NCI-H526 (cell line): Measurements from ENCODE around the gene SPAG17.

Source experiments
- DNase-seq, 2 experiments: peaks; one replicate each; lab custom pipeline; 2025; lab: John Stamatoyannopoulos, UW

The SPAG17 gene

GRCh38 chr1:118160806-118161205, 24.2 kb downstream of the SPAG17 start:
- no peak for DNase-seq

- DNase-seq = no peak
Measured at GRCh38 chr1:118159569-118159968, 25.5 kb downstream of the SPAG17 start.

- DNase-seq = no peak
Measured at GRCh38 chr1:118158924-118159323, 26.1 kb downstream of the SPAG17 start.

GRCh38 chr1:118157506-118157905, 27.5 kb downstream of the SPAG17 start:
- DNase-seq = no peak

GRCh38 chr1:118155106-118155505, 29.9 kb downstream of the SPAG17 start:
- no peak for DNase-seq

GRCh38 chr1:118154220-118154619, 30.8 kb downstream of the SPAG17 start:
- peak in 1 of 2 experiments; percentile 48 for DNase-seq

GRCh38 chr1:118151312-118151937, 33.6 kb downstream of the SPAG17 start:
- DNase-seq = peak in 1 of 2 experiments; percentile 69

- DNase-seq = no peak
Measured at GRCh38 chr1:118149799-118150198, 35.2 kb downstream of the SPAG17 start.

- no peak for DNase-seq
Measured at GRCh38 chr1:118148034-118148433, 37.0 kb downstream of the SPAG17 start.

- no peak for DNase-seq
Measured at GRCh38 chr1:118147522-118147921, 37.5 kb downstream of the SPAG17 start.

- no peak for DNase-seq
Measured at GRCh38 chr1:118145721-118146120, 39.3 kb downstream of the SPAG17 start.

GRCh38 chr1:118144684-118145083, 40.3 kb downstream of the SPAG17 start:
- DNase-seq = no peak

- DNase-seq = no peak
Measured at GRCh38 chr1:118143831-118144230, 41.2 kb downstream of the SPAG17 start.

- DNase-seq = no peak
Measured at GRCh38 chr1:118143121-118143520, 41.9 kb downstream of the SPAG17 start.

GRCh38 chr1:118142546-118142945, 42.5 kb downstream of the SPAG17 start:
- no peak for DNase-seq

- DNase-seq = no peak
Measured at GRCh38 chr1:118137900-118138299, 47.1 kb downstream of the SPAG17 start.

GRCh38 chr1:118136187-118136941, 48.7 kb downstream of the SPAG17 start:
- DNase-seq = no peak

- DNase-seq = no peak
Measured at GRCh38 chr1:118132000-118132399, 53.0 kb downstream of the SPAG17 start.

- no peak for DNase-seq
Measured at GRCh38 chr1:118128761-118129160, 56.3 kb downstream of the SPAG17 start.

- DNase-seq = no peak
Measured at GRCh38 chr1:118124064-118124463, 61.0 kb downstream of the SPAG17 start.

GRCh38 chr1:118123116-118123839, 61.8 kb downstream of the SPAG17 start:
- DNase-seq = no peak

GRCh38 chr1:118122234-118123004, 62.6 kb downstream of the SPAG17 start:
- peak; percentile 19 to 22 for DNase-seq
